Heart left ventricle (tissue), 16 donors: Measurements from ENCODE around the gene PPP2R5B. TPM values are rescaled to one million over a fixed set of nuclear protein-coding genes. Genes with fewer than 3 reads are reported as not detected.

Experiments used
- ATAC-seq, 4 donors: fragments of 200-7000 bp; cut with Tn5 transposase; one replicate each; pipeline ENCODE4 v1.9.1; 2020 to 2022; ENCODE audit warnings: moderate library complexity in 4 of 4, mild to moderate bottlenecking in 3 of 4, moderate number of reproducible peaks in 1 of 4
- DNase-seq, 5 donors: peaks; one replicate each; pipeline ENCODE4 v3.0.0-alpha.2; 2020
- H3K27ac ChIP-seq, 12 donors: fragments of 200-600 bp; sonication (generic) in 4 of 12; one replicate each; pipeline versions ENCODE4 v1.5.0 to v1.8.0; 2016 to 2022; ENCODE audit warnings: mild to moderate bottlenecking in 2 of 12
- H3K27me3 ChIP-seq, 9 donors: fragments of 200-600 bp; sonication (generic) in 2 of 9; one replicate each; pipeline versions ENCODE4 v1.5.1 to v1.8.0; 2016 to 2022; ENCODE audit warnings: mild to moderate bottlenecking in 3 of 9
- H3K36me3 ChIP-seq, 9 donors: fragments of 200-600 bp; sonication (generic) in 2 of 9; one replicate each; pipeline versions ENCODE4 v1.5.0 to v1.8.0; 2018 to 2022; ENCODE audit warnings: mild to moderate bottlenecking in 2 of 9
- H3K4me1 ChIP-seq, 12 donors: fragments of 200-600 bp; sonication (generic) in 4 of 12; one replicate each; pipeline versions ENCODE4 v1.5.0 to v1.8.0; 2016 to 2022; ENCODE audit warnings: mild to moderate bottlenecking in 3 of 12
- H3K4me3 ChIP-seq, 12 donors: fragments of 200-600 bp; sonication (generic) in 4 of 12; one replicate each; pipeline versions ENCODE4 v1.5.0 to v1.8.0; 2017 to 2022; ENCODE audit warnings: mild to moderate bottlenecking in 9 of 12, moderate library complexity in 4 of 12
- H3K9me3 ChIP-seq, 12 donors: fragments of 200-600 bp; sonication (generic) in 4 of 12; one replicate each; pipeline versions ENCODE4 v1.5.0 to v1.8.0; 2016 to 2022; ENCODE audit warnings: mild to moderate bottlenecking in 1 of 12
- CTCF ChIP-seq, 12 donors: fragments of 200-600 bp; sonication (generic) in 4 of 12; IDR thresholded peaks; one replicate each; pipeline versions ENCODE4 v1.5.0 to v1.8.0; 2018 to 2022; ENCODE audit warnings: antibody characterized with exemption in 12 of 12, mild to moderate bottlenecking in 5 of 12
- POLR2A ChIP-seq, 2 donors: fragments of 450-650 bp; IDR thresholded peaks; one replicate each; pipeline ENCODE4 v1.6.1; 2017; ENCODE audit warnings: antibody characterized with exemption in 2 of 2, mild to moderate bottlenecking in 2 of 2, moderate library complexity in 2 of 2
- WGBS, 4 donors: extraction: QIAGEN DNeasy Blood & Tissue Kit in 2 of 4; methylation state at CpG; one replicate each; pipeline versions ENCODE4 v1.1.5 to v1.1.7; 2013 to 2018; 5-methylcytosine and 5-hydroxymethylcytosine counted together
- intact Hi-C, 10 donors: fragments of 100-400 bp; cut with DNase I; formaldehyde crosslinking; loops; one replicate each; pipeline versions ENCODE4 v1.11.1 to v1.14.2; 2022
- polyA plus RNA-seq, 2 donors: library from polyadenylated mRNA; stranded (reverse); fragments of 200-250 nt; gene quantifications; one replicate each; pipeline ENCODE4 v1.2.3, GENCODE V29; 2013
- total RNA-seq, 9 donors: library from RNA; depleted of rRNA in 2 of 9; stranded (reverse); fragments of >200 nt in 2 of 9; fragmentation: NEBNext Ultra II Directional in 3 of 9; extraction: Animal tissue kit (Norgen Biotek cat#: 25700) in 3 of 9; gene quantifications; one replicate each; pipeline versions ENCODE4 v1.1.0 to v1.2.4, GENCODE V29; 2016 to 2023
- donor health status: ischemic (EF 13 %, LVEDD 7.1; RV severe dilation, severe dysfunction).
- donor health status: healthy with polysubstance abuse.
- donor health status: DM: no; HTN: yes; CAD: no.
- donor health status: DM: no; HTN: no; CAD: no.
- donor health status: ischemic (EF 25% LVEDD 6.9; RV normal size, moderate dysfunction).
- donor health status: ischemic (EF 25% LVEDD 5.7; RV mildly dilated, moderate dysfunction).
- donor health status: healthy.
- donor health status: DM: yes; HTN: yes; CAD: no.
- donor health status: ischemic (EF 35%, LVEDD 5.7; RV mildly dilated, moderate dysfunction).
- donor health status: nonischemic (EF 11% LVEDD 7.7; RV severe dilation, severe dysfunction).
- donor health status: DM: yes; HTN: yes; CAD: no.
- donor health status: PGD.
- donor health status: ischemic (EF 29% LVEDD 5.4; RV normal size, mild dysfunction).
- donor health status: nonischemic (EF 23%, LVEDD 6.1; RV moderate dilation, normal function).

Gene PPP2R5B
- total and polyA plus RNA-seq, 11 donors: 17.5 to 34.3 (median 22.6) TPM

GRCh38 chr11:64934682-64935358, 10.3 kb downstream of the PPP2R5B start:
- 75 to 83% (median 81%) methylated on average over 21 to 27 of the region's 27 CpGs for WGBS, 4 donors
- Histone ChIP-seq H3K27ac (no peak overlapping the region), H3K36me3 (peaks cover 0 to 52% (median 44%) of the 10 kb centered on the region in 9 donors), H3K4me1 (no peaks in the 10 kb centered on the region), H3K9me3 (no peaks in the 10 kb centered on the region), H3K4me3 (no peak overlapping the region), H3K27me3 (no peaks in the 10 kb centered on the region)
- DNase-seq (no peak), ATAC-seq (peak in 2 of 4 donors; percentile 18 to 27)
- intact Hi-C loops: no loop called here
- no peak for TF ChIP-seq CTCF (IDR thresholded peaks at IDR 0.05)
- TF ChIP-seq POLR2A (IDR thresholded peaks at IDR 0.05): no peak

GRCh38 chr11:64935359-64936081, 11.0 kb downstream of the PPP2R5B start, which contains the start of gene GPHA2:
Gene GPHA2, minus strand, starts transcription at chr11:64935893. Its CDS starts 433 bp downstream, at chr11:64935460.
- intact Hi-C loops: no loop called here
- TF ChIP-seq CTCF (IDR thresholded peaks at IDR 0.05): no peak
- no peak for TF ChIP-seq POLR2A (IDR thresholded peaks at IDR 0.05)
- H3K9me3 ChIP-seq: no peaks in the 10 kb centered on the region
- H3K4me1 ChIP-seq: no peaks in the 10 kb centered on the region
- ATAC-seq (peak in 2 of 4 donors; percentile 17 to 28), DNase-seq (no peak)
- no peaks in the 10 kb centered on the region for H3K27me3 ChIP-seq
- WGBS, 4 donors: 68 to 74% (median 71%) methylated on average over 11 to 14 of the region's 14 CpGs
- no peak within 1 kb of the TSS for H3K4me3 ChIP-seq
- H3K27ac ChIP-seq: no peak within 1 kb of the TSS
- H3K36me3 ChIP-seq: peaks cover 0 to 45% (median 37%) of the 10 kb centered on the region in 9 donors

- ATAC-seq (no peak), DNase-seq (no peak)
- WGBS, 4 donors: 70 to 76% (median 75%) methylated on average over 4 of the region's 4 CpGs
- no peaks in the 10 kb centered on the region for H3K4me1 ChIP-seq
- no peak overlapping the region for H3K4me3 ChIP-seq
- H3K27ac ChIP-seq: no peak overlapping the region
- no peaks in the 10 kb centered on the region for H3K9me3 ChIP-seq
- TF ChIP-seq POLR2A (IDR thresholded peaks at IDR 0.05): no peak
- no peak for TF ChIP-seq CTCF (IDR thresholded peaks at IDR 0.05)
- H3K36me3 ChIP-seq: peaks cover 0 to 35% (median 26%) of the 10 kb centered on the region in 9 donors
- intact Hi-C loops: no loop called here
- no peaks in the 10 kb centered on the region for H3K27me3 ChIP-seq
These were observed 12.1 kb downstream of the PPP2R5B start for GRCh38 chr11:64936539-64936938.

GRCh38 chr11:64947208-64947814, 22.8 kb downstream of the PPP2R5B start:
- intact Hi-C loops: no loop called here
- peak in 2 of 4 donors; percentile 42 to 73 for ATAC-seq

More at GRCh38 chr11:64947208-64947814, 22.8 kb downstream of the PPP2R5B start:
- Histone ChIP-seq H3K9me3 (no peaks in the 10 kb centered on the region), H3K36me3 (no peaks in the 10 kb centered on the region), H3K4me3 (no peak overlapping the region), H3K4me1 (no peaks in the 10 kb centered on the region), H3K27me3 (no peaks in the 10 kb centered on the region), H3K27ac (no peak overlapping the region)
- TF ChIP-seq POLR2A (IDR thresholded peaks at IDR 0.05) (no peak), CTCF (IDR thresholded peaks at IDR 0.05) (peak in 3 of 12 donors; percentile 16 to 22 (median 18))
- 39 to 50% (median 47%) methylated on average over 5 of the region's 5 CpGs for WGBS, 4 donors
- no peak for DNase-seq
